Type B pancreatic cell (in vitro differentiated cells): Measurements from ENCODE around the gene LDLRAD3. TPM values are rescaled to one million over a fixed set of nuclear protein-coding genes. Genes with fewer than 3 reads are reported as not detected.
A peak's percentile ranks its signal among the peaks of the same experiment; 100 is the strongest.

ENCODE experiments used
- DNase-seq: peaks from one replicate; pipeline ENCODE4 v3.0.0; 2021; ENCODE audit warnings: mixed read lengths; ENCODE audit not compliant: unreplicated experiment; ENCODE audit errors: extremely low spot score
- H3K27ac Mint-ChIP-seq: 2 replicates; pipeline ENCODE4 v1.8.0; 2021; ENCODE audit warnings: mild to moderate bottlenecking, mixed read lengths
- H3K27me3 Mint-ChIP-seq: 2 replicates; pipeline ENCODE4 v1.8.0; 2021; ENCODE audit warnings: mixed read lengths
- H3K36me3 Mint-ChIP-seq: 2 replicates; pipeline ENCODE4 v1.8.0; 2021; ENCODE audit warnings: mixed read lengths
- H3K4me1 Mint-ChIP-seq: one replicate; pipeline ENCODE4 v1.8.0; 2021; ENCODE audit warnings: mixed read lengths; ENCODE audit not compliant: unreplicated experiment
- H3K4me3 Mint-ChIP-seq: 2 replicates; pipeline ENCODE4 v1.8.0; 2021; ENCODE audit warnings: mild to moderate bottlenecking, mixed read lengths
- H3K9me3 Mint-ChIP-seq: 2 replicates; pipeline ENCODE4 v1.8.0; 2021; ENCODE audit warnings: mixed read lengths
- CTCF ChIP-seq: fragments of 200-600 bp; sonication (generic); conservative IDR thresholded peaks from 2 replicates; pipeline ENCODE4 v1.5.0; 2021; ENCODE audit warnings: antibody characterized with exemption, mild to moderate bottlenecking
- total RNA-seq: library from RNA; stranded (reverse); gene quantifications from 2 replicates; pipeline ENCODE4 v1.2.1, GENCODE V29; 2021; ENCODE audit warnings: low replicate concordance

Gene LDLRAD3
- total RNA-seq, 1 donor from 2014 or later = 20.7 TPM

GRCh38 chr11:36147491-36147890 lies 203.6 kb downstream of the LDLRAD3 start:
- peaks cover 22% of the 10 kb centered on the region for H3K4me1 Mint-ChIP-seq
- no peak for DNase-seq
- no peak overlapping the region for H3K4me3 Mint-ChIP-seq
- H3K36me3 Mint-ChIP-seq = peaks cover 2% of the 10 kb centered on the region
- H3K9me3 Mint-ChIP-seq = peaks cover 9% of the 10 kb centered on the region
- H3K27me3 Mint-ChIP-seq = peaks cover 2% of the 10 kb centered on the region
- no peak for TF ChIP-seq CTCF
- no peak overlapping the region for H3K27ac Mint-ChIP-seq

GRCh38 chr11:36148701-36149100 lies 204.8 kb downstream of the LDLRAD3 start:
- Mint-ChIP-seq H3K36me3 (peaks cover 3% of the 10 kb centered on the region), H3K4me1 (peaks cover 29% of the 10 kb centered on the region), H3K27me3 (peaks cover 4% of the 10 kb centered on the region), H3K4me3 (peak overlapping the region; percentile 22), H3K9me3 (peaks cover 9% of the 10 kb centered on the region), H3K27ac (peak overlapping the region; percentile 82)
- TF ChIP-seq CTCF = no peak
- no peak for DNase-seq

GRCh38 chr11:36149538-36150242 lies 205.8 kb downstream of the LDLRAD3 start:
- DNase-seq = no peak
- H3K27ac Mint-ChIP-seq = peak overlapping the region; percentile 82
- peaks cover 3% of the 10 kb centered on the region for H3K36me3 Mint-ChIP-seq
- peak; percentile 57 for TF ChIP-seq CTCF
- H3K4me1 Mint-ChIP-seq = peaks cover 36% of the 10 kb centered on the region
- peak overlapping the region; percentile 6 for H3K4me3 Mint-ChIP-seq
- H3K9me3 Mint-ChIP-seq = peaks cover 9% of the 10 kb centered on the region
- H3K27me3 Mint-ChIP-seq = peaks cover 4% of the 10 kb centered on the region

GRCh38 chr11:36150986-36151385 lies 207.1 kb downstream of the LDLRAD3 start:
- Mint-ChIP-seq H3K27ac (peak overlapping the region; percentile 40), H3K36me3 (peaks cover 3% of the 10 kb centered on the region), H3K9me3 (peaks cover 9% of the 10 kb centered on the region), H3K4me1 (peaks cover 49% of the 10 kb centered on the region), H3K27me3 (peaks cover 4% of the 10 kb centered on the region), H3K4me3 (no peak overlapping the region)
- no peak for TF ChIP-seq CTCF
- DNase-seq = no peak

GRCh38 chr11:36151933-36152580 lies 208.2 kb downstream of the LDLRAD3 start:
- Mint-ChIP-seq H3K27ac (peak overlapping the region; percentile 1), H3K36me3 (peaks cover 3% of the 10 kb centered on the region), H3K9me3 (peaks cover 9% of the 10 kb centered on the region), H3K27me3 (peaks cover 4% of the 10 kb centered on the region), H3K4me3 (no peak overlapping the region), H3K4me1 (peaks cover 58% of the 10 kb centered on the region)
- DNase-seq = no peak
- no peak for TF ChIP-seq CTCF
